ENCODE measurements around the gene PFN1. TPM values are rescaled to one million over a fixed set of nuclear protein-coding genes. Genes with fewer than 3 reads are reported as not detected.

PFN1 gene
- total RNA-seq (ENCODE audit: low replicate concordance): 404 and 455 TPM in 2 replicates
- long read RNA-seq, transcript PFN1-201 (3 exons, 1,291 nt): major isoform, 39 of 43 reads
- long read RNA-seq, partial matches to known transcripts: 0 of 43 reads
- long read RNA-seq, other reads (novel, unspliced or antisense): 3 of 43 reads

DNA sequence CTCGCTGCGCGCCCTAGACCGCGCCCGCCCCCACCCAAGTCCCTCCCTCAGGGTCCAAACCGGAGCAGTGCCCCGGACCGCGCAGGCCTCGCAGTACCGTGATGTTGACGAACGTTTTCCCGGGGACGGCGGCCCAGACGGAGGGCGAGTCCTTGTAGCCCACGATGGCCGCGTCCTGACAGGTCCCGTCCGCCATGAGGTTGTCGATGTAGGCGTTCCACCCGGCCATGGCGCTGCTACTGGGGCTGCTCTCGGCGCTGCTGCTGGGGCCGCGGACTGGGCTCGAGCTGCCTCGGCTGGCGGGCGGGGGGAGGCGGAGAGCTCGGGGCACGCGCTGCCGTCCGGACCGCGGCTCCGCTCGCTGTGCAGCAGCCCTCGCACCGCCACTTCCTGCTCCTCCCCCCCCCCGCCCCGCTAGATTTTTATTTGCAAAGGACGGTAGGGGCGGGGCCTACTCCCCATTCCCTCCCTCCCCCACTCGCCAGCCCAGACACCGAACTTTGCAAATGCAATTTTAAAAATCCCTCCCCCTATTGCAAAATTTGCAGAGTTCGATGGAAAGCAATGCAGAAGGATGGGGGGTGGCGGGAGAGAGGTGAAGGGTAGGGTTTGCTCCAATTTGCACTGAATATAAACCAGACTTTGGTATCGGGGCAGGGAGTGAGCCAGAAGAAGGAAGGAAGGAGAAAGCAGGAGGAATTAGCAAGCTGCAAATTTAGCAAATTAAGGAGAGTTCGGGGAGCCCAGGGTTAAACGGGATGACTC, at the start of gene PFN1:
Gene PFN1, minus strand, starts transcription at position 365 of the 765 bp plus-strand sequence. Its CDS starts 136 bp downstream, at position 229.
- Mint-ChIP-seq H3K27ac (peak within 1 kb of the TSS; percentile 97), H3K36me3 (peaks cover 13% of the 10 kb centered on the region), H3K4me3 (peak within 1 kb of the TSS; percentile 96), H3K27me3 (no peaks in the 10 kb centered on the region), H3K4me1 (ENCODE audit: unreplicated experiment) (peaks cover 37% of the 10 kb centered on the region), H3K9me3 (no peaks in the 10 kb centered on the region)
- DNase-seq (ENCODE audit: extremely low spot score, unreplicated experiment): peak; percentile 81
- TF ChIP-seq CTCF (conservative IDR thresholded peaks at IDR 0.05): no peak

- Mint-ChIP-seq H3K27me3 (peaks cover 3% of the 10 kb centered on the region), H3K4me3 (peak within 1 kb of the TSS; percentile 89), H3K36me3 (peaks cover 7% of the 10 kb centered on the region), H3K9me3 (no peaks in the 10 kb centered on the region), H3K4me1 (ENCODE audit: unreplicated experiment) (peaks cover 10% of the 10 kb centered on the region), H3K27ac (peak within 1 kb of the TSS; percentile 87)
- peak; percentile 45 for TF ChIP-seq CTCF (conservative IDR thresholded peaks at IDR 0.05)
- DNase-seq (ENCODE audit: extremely low spot score, unreplicated experiment): peak; percentile 93
Measured at GRCh38 chr17:4997302-4998026, 49.1 kb upstream of the PFN1 start, which contains the start of the genes INCA1 and KIF1C. Gene INCA1, minus strand, starts transcription at chr17:4997522. Its CDS starts 3,085 bp downstream, at chr17:4994437. Gene KIF1C, plus strand, starts transcription at chr17:4997950. Its CDS starts 2,297 bp downstream, at chr17:5000247.

GRCh38 chr17:4994081-4994595, 45.8 kb upstream of the PFN1 start:
- Mint-ChIP-seq H3K9me3 (no peaks in the 10 kb centered on the region), H3K27ac (no peak overlapping the region), H3K27me3 (peaks cover 3% of the 10 kb centered on the region), H3K4me3 (no peak overlapping the region), H3K36me3 (no peaks in the 10 kb centered on the region), H3K4me1 (ENCODE audit: unreplicated experiment) (peaks cover 5% of the 10 kb centered on the region)
- no peak for DNase-seq (ENCODE audit: extremely low spot score, unreplicated experiment)
- TF ChIP-seq CTCF (conservative IDR thresholded peaks at IDR 0.05): no peak

GRCh38 chr17:4987767-4988567, 39.6 kb upstream of the PFN1 start:
- Mint-ChIP-seq H3K36me3 (peaks cover 5% of the 10 kb centered on the region), H3K27ac (peak overlapping the region; percentile 70), H3K4me3 (peak overlapping the region; percentile 88), H3K4me1 (ENCODE audit: unreplicated experiment) (peaks cover 23% of the 10 kb centered on the region), H3K27me3 (no peaks in the 10 kb centered on the region), H3K9me3 (no peaks in the 10 kb centered on the region)
- DNase-seq (ENCODE audit: extremely low spot score, unreplicated experiment): no peak
- TF ChIP-seq CTCF (conservative IDR thresholded peaks at IDR 0.05): no peak
